Psoas muscle (tissue), 8 donors: ENCODE results near the gene DNAH2. TPM values are rescaled to one million over a fixed set of nuclear protein-coding genes. Genes with fewer than 3 reads are reported as not detected.

Experiments
- ATAC-seq, 4 donors: fragments of 200-7000 bp; cut with Tn5 transposase; one replicate each; pipeline ENCODE4 v1.9.1; 2020; ENCODE audit warnings: moderate library complexity in 3 of 4, mild to moderate bottlenecking in 2 of 4
- DNase-seq, 2 donors: peaks; one replicate each; pipeline ENCODE4 v3.0.0-alpha.2; 2020
- H3K27ac ChIP-seq: fragments of 200-600 bp; one replicate; pipeline ENCODE4 v1.8.0; 2022
- H3K27me3 ChIP-seq, 3 donors: fragments of 200-600 bp in 1 of 3; one replicate each; pipeline versions ENCODE4 v1.6.1 to v1.8.0; 2013 to 2022; ENCODE audit warnings: low read length in 2 of 3, mild to moderate bottlenecking in 2 of 3, moderate library complexity in 1 of 3; ENCODE audit not compliant: insufficient read depth in 3 of 3
- H3K36me3 ChIP-seq, 2 donors: fragments of 200-600 bp in 1 of 2; one replicate each; pipeline versions ENCODE4 v1.6.1 to v1.8.0; 2013 to 2022; ENCODE audit warnings: low read depth in 1 of 2, mild to moderate bottlenecking in 1 of 2, moderate library complexity in 1 of 2; ENCODE audit not compliant: insufficient read depth in 1 of 2
- H3K4me1 ChIP-seq: fragments of 200-600 bp; one replicate; pipeline ENCODE4 v1.8.0; 2022
- H3K4me3 ChIP-seq: fragments of 200-600 bp; one replicate; pipeline ENCODE4 v1.8.0; 2022; ENCODE audit warnings: mild to moderate bottlenecking
- H3K9me3 ChIP-seq: fragments of 200-600 bp; one replicate; pipeline ENCODE4 v1.8.0; 2022
- CTCF ChIP-seq: fragments of 200-600 bp; IDR thresholded peaks from one replicate; pipeline ENCODE4 v1.8.0; 2022; ENCODE audit warnings: antibody characterized with exemption
- WGBS, 3 donors: extraction: QIAGEN DNeasy Blood & Tissue Kit; methylation state at CpG; one replicate each; pipeline versions ENCODE4 v1.1.6 to v1.1.7; 2013; 5-methylcytosine and 5-hydroxymethylcytosine counted together
- intact Hi-C, 2 donors: fragments of 100-400 bp; cut with DNase I; formaldehyde crosslinking; loops; one replicate each; pipeline versions ENCODE4 v1.11.0 to v1.14.2; 2022
- polyA plus RNA-seq, 3 donors: library from polyadenylated mRNA; stranded (reverse); fragments of 200-250 nt; gene quantifications; one replicate each; pipeline ENCODE4 v1.2.3, GENCODE V29; 2013
- total RNA-seq, 4 donors: library from RNA; stranded (reverse); fragmentation: NEBNext Ultra II Directional in 2 of 4; extraction: Animal tissue kit (Norgen Biotek cat#: 25700) in 2 of 4; gene quantifications; one replicate each; pipeline versions ENCODE4 v1.2.1 to v1.2.4, GENCODE V29; 2021 to 2023
- donor health status: healthy with polysubstance abuse.
- donor health status: DM: no; HTN: no; CAD: no; lungs with moderate emphysema.
- donor health status: Bipolar disorder and iron deficiency.
- donor health status: healthy.
- donor health status: DM: yes; HTN: yes; CAD: no.
- donor health status: DM: no; HTN: no; CAD: no.
- donor health status: DM: no; HTN: no; CAD: no.
- donor health status: DM: yes; HTN: yes; CAD: no.

Gene DNAH2
- total and polyA plus RNA-seq, 7 donors: 0.01 to 0.10 (median 0.06) TPM

- H3K27me3 ChIP-seq: no peaks in the 10 kb centered on the region
- 10 to 16% (median 13%) methylated on average over 9 to 12 of the region's 12 CpGs for WGBS, 3 donors
- intact Hi-C loops: no loop called here
- no peak for ATAC-seq
- DNase-seq: peak in 1 of 2 donors; percentile 74
- TF ChIP-seq CTCF: no peak
- H3K4me1 ChIP-seq: peaks cover 38% of the 10 kb centered on the region
- H3K4me3 ChIP-seq: peak overlapping the region; percentile 85
- peak overlapping the region; percentile 99 for H3K27ac ChIP-seq
- H3K36me3 ChIP-seq: peaks cover 0 to 9% of the 10 kb centered on the region in 2 donors
- no peaks in the 10 kb centered on the region for H3K9me3 ChIP-seq
Measured at GRCh38 chr17:7838090-7839075, 120.8 kb downstream of the DNAH2 start.

- H3K27me3 ChIP-seq: no peaks in the 10 kb centered on the region
- H3K9me3 ChIP-seq: no peaks in the 10 kb centered on the region
- ATAC-seq: no peak
- 39 to 52% (median 43%) methylated on average over 6 of the region's 6 CpGs for WGBS, 3 donors
- H3K36me3 ChIP-seq: peaks cover 0 to 9% of the 10 kb centered on the region in 2 donors
- intact Hi-C loops: no loop called here
- H3K4me3 ChIP-seq: peak overlapping the region; percentile 81
- no peak for DNase-seq
- H3K27ac ChIP-seq: peak overlapping the region; percentile 99
- TF ChIP-seq CTCF: no peak
- H3K4me1 ChIP-seq: peaks cover 36% of the 10 kb centered on the region
Measured at GRCh38 chr17:7839190-7839875, 121.8 kb downstream of the DNAH2 start.

GRCh38 chr17:7839876-7840261, 122.3 kb downstream of the DNAH2 start:
- no peak for ATAC-seq

GRCh38 chr17:7840441-7840840, 122.9 kb downstream of the DNAH2 start:
- peaks cover 0 to 14% of the 10 kb centered on the region in 2 donors for H3K36me3 ChIP-seq
- WGBS, 3 donors: 38 to 58% (median 48%) methylated on average over 1 of the region's 1 CpG
- no peak for DNase-seq
- peak overlapping the region; percentile 99 for H3K27ac ChIP-seq
- H3K27me3 ChIP-seq: no peaks in the 10 kb centered on the region
- peak overlapping the region; percentile 81 for H3K4me3 ChIP-seq
- no peak for TF ChIP-seq CTCF
- ATAC-seq: no peak
- H3K9me3 ChIP-seq: no peaks in the 10 kb centered on the region
- intact Hi-C loops: loop anchor here (5.0 to 10.0 kb wide), 2 partner anchors 216 to 358 kb away; partner anchors contain the start of genes POLR2A (in 1 of the 2), SAT2 (in 1 of the 2) and SLC35G6 (in 1 of the 2)
- peaks cover 43% of the 10 kb centered on the region for H3K4me1 ChIP-seq

More at GRCh38 chr17:7839876-7840261, 122.3 kb downstream of the DNAH2 start:
- Histone ChIP-seq H3K4me3 (peak overlapping the region; percentile 81), H3K27me3 (no peaks in the 10 kb centered on the region), H3K27ac (peak overlapping the region; percentile 99), H3K9me3 (no peaks in the 10 kb centered on the region), H3K4me1 (peaks cover 37% of the 10 kb centered on the region), H3K36me3 (peaks cover 0 to 9% of the 10 kb centered on the region in 2 donors)
- TF ChIP-seq CTCF: no peak
- intact Hi-C loops: loop anchor here (5.0 to 10.0 kb wide), 2 partner anchors 215 to 358 kb away; partner anchors contain the start of genes POLR2A (in 1 of the 2), SAT2 (in 1 of the 2) and SLC35G6 (in 1 of the 2)
- no peak for DNase-seq
- 14 to 29% (median 22%) methylated on average over 2 of the region's 2 CpGs for WGBS, 3 donors
